Ovary (tissue), 3 donors: Measurements from ENCODE around the gene FLYWCH1.

Source experiments
- CTCF ChIP-seq, 3 donors: fragments of 450-650 bp in 2 of 3; fragments of 200-600 bp in 1 of 3; IDR thresholded peaks; one replicate each; pipeline versions ENCODE4 v1.5.1 to v1.8.0; 2016 to 2022; ENCODE audit warnings: antibody characterized with exemption in 3 of 3, mild to moderate bottlenecking in 1 of 3
- POLR2A ChIP-seq: fragments of 450-650 bp; IDR thresholded peaks from one replicate; pipeline ENCODE4 v1.6.1; 2017; ENCODE audit warnings: antibody characterized with exemption, mild to moderate bottlenecking, moderate library complexity
- donor health status: DM: no; HTN: no; CAD: no.

GRCh38 chr16:2927010-2927646 lies 15.4 kb downstream of the FLYWCH1 start:
- peak; percentile 74 to 91 (median 89) for TF ChIP-seq CTCF (IDR thresholded peaks at IDR 0.05)
- TF ChIP-seq POLR2A, result no peak
